K562 (cell line): ENCODE measurements around the gene SMIM11.

Source experiments
- HCFC1 ChIP-seq: IDR thresholded peaks from 2 replicates; pipeline ENCODE4 v1.6.1; 2012; ENCODE audit warnings: low read depth, low read length, improper control_type of control experiment
- TCF3 ChIP-seq: sonication (generic); formaldehyde crosslinking; IDR thresholded peaks from 2 replicates; pipeline ENCODE4 v1.4.0; 2020; ENCODE audit warnings: mild to moderate bottlenecking, missing genetic modification reagents

DNA sequence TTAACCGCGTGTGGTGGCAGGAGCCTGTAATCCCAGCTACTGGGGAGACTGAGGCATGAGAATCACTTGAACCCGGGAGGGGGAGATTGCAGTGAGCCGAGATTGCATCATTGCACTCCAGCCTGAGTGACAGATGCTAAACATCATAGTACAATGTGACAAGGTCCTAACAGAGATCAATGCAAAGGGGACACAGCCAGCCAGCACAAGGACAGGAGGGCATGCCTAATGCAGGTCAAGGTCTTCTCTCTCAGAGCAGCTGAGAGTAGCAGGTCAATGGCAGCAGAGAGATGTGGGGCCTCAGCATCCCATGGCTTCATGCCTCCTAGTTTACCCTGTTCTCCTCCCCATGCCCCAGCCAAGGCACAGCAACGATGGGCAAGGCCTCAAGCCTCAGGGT lies 3.0 kb upstream of the SMIM11 start:
- no peak for TF ChIP-seq TCF3 (CRISPR knock-in tag)
- no peak for TF ChIP-seq HCFC1
